Measurements from ENCODE around the gene FAM53B.

Gene FAM53B

GRCh38 chr10:124658591-124659242 is 85.5 kb downstream of the FAM53B start:
- no peak for DNase-seq

DNA sequence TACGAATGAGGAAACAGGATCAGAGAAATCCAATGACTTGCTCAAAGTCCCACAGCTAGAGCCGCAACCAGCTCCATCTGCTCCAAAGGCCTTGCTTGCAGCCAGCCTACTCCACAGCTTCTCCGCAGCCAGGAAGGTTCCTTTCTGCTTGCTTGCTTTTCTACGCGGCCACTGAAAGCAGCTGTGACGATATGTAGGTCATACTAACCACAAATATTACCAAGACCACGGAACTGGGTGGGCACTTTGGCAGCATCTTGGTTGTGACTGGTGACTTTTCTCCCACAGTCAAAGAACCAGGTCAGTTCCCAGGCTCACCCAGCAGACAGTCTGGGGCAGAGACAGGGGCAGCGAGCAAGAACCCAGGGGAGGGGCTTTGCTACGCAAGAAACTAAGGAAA is 86.4 kb downstream of the FAM53B start:
- DNase-seq = no peak

DNA sequence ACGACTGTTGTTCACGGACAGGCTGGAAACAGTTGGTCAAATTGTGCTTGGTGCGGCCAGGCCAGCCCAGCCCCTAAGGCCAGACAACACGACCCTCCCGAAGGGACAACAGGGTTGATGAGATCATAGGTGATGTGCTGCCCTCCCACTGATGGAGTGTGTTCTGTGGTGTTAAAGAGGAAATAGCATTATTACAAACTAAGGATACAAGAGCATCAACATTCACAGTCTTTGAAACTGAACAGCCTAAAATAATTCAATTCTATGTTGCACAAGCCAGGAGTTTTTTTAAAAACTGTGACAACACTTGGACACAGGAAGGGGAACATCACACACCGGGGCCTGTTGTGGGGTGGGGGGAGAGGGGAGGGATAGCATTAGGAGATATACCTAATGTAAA is 87.6 kb downstream of the FAM53B start:
- no peak for DNase-seq

- no peak for DNase-seq
These were observed 88.1 kb downstream of the FAM53B start for GRCh38 chr10:124656113-124656490.

GRCh38 chr10:124655191-124656112 is 88.7 kb downstream of the FAM53B start:
- no peak for DNase-seq

GRCh38 chr10:124654686-124655085 is 89.5 kb downstream of the FAM53B start:
- no peak for DNase-seq

- DNase-seq = no peak
These were observed 90.1 kb downstream of the FAM53B start for GRCh38 chr10:124653811-124654651.

GRCh38 chr10:124653311-124653710 is 90.9 kb downstream of the FAM53B start:
- DNase-seq = no peak

DNA sequence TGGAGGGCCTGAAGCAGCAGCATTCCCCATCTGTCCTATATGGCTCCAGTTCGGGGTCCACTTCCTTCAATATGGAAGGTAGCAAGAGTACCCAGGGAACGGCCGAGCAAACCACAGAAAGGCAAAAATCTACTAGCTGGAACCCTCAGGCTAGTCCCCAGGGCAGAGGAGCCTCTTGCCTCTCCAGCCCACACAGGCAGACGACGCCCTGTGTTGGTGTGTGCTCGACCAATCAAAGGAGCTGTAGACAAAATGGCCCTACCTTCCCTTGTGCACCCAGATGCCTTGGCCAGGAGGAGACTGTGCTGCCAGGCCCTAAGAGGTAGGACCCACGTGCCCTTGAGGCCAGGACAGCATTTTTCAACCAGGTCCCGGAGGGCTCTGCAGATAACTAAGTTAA is 91.5 kb downstream of the FAM53B start:
- no peak for DNase-seq

- no peak for DNase-seq
These were observed 92.0 kb downstream of the FAM53B start for GRCh38 chr10:124652200-124652599.

DNA sequence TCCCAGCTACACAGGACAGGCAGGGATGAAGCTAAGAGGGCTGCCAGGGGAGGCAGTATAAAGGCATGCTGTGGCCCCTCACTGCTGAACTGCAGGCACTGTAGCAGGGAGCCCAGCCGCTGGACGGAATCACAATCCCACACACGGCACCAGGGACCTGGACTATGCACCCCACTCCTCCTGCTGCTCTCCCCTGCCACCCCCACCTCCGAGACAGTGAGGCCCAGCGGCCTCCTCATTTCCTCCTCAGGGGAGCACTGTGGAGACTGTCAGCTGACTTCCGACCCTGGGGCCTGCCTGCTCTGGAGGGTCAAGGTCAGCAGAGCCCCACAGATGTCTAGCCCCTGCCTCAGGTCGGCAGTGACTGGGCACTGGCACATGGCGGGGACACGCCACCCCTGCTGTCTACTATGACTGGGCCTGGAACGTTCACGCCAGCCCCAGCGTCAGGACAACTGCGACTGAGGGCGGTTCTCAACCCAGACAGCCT is 92.7 kb downstream of the FAM53B start:
- DNase-seq = no peak

- no peak for DNase-seq
These were observed 93.3 kb downstream of the FAM53B start for GRCh38 chr10:124650820-124651401.

DNA sequence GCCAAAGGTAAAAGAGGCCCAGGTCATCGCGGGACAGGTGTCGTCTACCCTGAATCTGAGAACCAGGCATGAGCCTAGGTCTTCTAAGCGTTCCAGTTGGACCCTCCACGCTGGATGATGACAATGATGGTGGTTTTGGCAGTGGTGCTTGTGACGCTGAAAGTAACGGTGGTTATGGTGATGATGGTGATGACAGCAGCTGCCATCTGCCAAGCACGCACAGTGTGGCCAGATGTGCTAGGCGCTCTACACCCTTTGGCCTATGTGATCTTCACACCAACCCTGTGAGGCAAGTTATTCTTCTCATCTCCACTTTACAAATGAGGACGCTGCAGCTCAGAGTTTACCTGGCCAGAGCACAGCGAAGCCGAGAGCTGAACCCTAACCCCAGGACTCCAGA is 93.9 kb downstream of the FAM53B start:
- DNase-seq = no peak

DNA sequence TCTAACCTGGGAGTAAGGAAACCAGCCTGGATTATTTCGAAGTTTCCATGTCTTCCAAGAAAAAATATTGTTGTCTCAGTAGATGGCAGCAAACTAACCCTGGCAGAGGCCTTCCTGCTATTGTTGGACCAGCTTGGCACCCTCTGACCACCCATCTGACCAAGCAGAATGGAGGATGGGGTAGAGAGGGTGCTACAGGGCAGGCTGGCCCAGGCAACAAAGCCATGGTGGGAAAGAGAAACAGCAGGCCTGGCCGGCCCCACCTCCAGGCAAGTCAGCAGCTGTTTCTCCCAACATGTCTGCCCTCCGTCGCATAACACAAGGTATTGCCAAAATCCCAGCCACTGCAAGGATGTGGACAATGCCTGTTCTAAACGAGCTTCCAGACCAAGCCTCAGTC is 95.0 kb downstream of the FAM53B start:
- no peak for DNase-seq

- peak; percentile 89 for DNase-seq
These were observed 95.4 kb downstream of the FAM53B start for GRCh38 chr10:124648738-124649137.

DNA sequence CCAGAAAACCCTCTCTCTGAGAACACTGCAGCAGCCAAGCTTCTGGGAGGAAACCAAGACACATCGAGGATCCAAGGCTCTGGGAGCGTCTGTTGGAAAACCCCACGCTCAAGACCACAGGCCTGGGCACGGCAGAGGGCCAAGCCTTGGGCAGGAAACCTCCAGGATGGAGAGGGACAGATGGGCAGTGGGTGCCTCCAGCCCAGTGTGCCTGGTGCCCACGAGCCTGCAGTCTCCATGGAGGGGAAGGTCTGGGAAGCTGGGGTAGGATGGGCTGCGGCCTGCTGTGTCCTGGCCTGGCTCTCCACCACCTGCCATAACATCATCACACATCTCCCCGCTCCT is 96.1 kb downstream of the FAM53B start:
- DNase-seq = no peak

GRCh38 chr10:124647421-124648130 is 96.6 kb downstream of the FAM53B start:
- peak; percentile 93 for DNase-seq

DNA sequence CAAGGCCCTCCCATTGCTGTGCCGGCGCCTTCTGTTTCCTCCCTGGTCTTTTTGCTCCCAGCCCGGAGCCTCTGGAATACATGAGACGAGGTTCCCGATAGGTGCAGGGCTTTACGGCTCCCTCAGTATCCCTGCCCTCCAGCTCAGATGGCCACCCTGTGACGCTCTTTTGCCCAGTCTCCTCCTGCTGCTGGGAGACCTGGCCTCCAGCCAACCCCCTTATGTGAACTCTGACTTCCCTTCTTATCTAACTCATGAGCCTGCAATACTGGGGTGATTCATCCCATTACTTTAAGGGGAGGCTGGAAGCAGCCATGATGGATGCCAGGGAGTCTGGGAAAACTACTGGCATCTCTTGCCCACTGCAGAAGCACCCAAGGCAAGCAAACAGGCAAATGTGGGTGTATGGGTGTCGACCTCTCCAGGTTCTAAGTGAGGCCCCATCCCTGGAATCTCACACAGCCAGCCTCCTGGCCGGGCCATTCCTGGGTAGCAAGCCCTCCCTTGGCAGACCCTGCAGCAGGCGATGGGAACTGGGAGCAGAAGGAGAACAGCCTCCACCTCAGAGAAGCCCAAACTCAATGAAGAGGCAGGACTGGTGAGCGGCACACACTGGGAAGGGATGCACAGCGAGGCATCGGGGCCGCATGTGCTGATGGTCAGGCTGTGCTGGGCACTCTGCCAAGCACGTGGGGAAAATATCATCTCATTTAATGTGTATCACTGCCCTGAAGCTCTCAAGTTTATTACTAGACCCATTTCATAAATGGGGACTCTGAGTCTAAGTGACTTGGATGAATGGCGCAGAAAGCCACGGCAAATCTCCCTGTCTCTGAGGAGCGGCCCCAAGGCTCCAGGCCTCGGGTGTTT is 97.5 kb downstream of the FAM53B start:
- DNase-seq = peak; percentile 21

DNA sequence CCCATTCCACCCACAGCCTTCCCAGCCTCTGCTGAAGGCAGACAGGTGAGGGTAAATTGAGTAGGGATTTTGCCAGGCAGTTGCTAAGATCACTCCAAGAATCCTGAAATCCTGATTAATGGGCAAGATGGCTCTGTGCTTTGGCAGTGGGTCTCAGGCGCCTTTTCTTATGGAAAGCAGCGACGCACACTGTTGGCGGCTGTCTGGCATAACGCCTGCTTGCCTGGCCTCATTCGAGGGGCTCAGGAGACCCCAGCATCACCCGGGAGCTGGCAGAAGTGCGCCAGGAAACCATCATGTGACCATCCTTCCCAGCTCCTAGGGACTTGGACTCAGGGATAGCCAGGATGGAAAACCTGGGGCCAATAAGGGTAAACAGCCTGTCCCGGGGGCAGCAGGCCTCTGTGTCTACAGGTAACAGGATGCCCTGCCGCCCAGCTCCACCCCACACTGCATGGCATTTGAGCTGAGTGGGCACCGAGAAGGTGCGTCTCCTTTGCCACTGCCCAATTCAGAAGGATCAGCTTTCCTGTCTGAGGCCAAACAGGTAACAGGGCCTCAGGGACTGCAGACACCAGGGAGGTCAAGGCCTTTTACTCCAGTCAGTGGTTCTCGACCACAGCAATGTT is 98.6 kb downstream of the FAM53B start:
- no peak for DNase-seq

GRCh38 chr10:124644771-124645415 is 99.3 kb downstream of the FAM53B start:
- no peak for DNase-seq
